AG20443 (cell line): ENCODE measurements around the gene TSPAN17.
A peak's percentile ranks its signal among the peaks of the same experiment; 100 is the strongest.

Experiments used
- DNase-seq: peaks from one replicate; pipeline ENCODE4 v3.0.0; 2012; ENCODE audit warnings: low spot score, mixed read lengths

Gene TSPAN17

DNA sequence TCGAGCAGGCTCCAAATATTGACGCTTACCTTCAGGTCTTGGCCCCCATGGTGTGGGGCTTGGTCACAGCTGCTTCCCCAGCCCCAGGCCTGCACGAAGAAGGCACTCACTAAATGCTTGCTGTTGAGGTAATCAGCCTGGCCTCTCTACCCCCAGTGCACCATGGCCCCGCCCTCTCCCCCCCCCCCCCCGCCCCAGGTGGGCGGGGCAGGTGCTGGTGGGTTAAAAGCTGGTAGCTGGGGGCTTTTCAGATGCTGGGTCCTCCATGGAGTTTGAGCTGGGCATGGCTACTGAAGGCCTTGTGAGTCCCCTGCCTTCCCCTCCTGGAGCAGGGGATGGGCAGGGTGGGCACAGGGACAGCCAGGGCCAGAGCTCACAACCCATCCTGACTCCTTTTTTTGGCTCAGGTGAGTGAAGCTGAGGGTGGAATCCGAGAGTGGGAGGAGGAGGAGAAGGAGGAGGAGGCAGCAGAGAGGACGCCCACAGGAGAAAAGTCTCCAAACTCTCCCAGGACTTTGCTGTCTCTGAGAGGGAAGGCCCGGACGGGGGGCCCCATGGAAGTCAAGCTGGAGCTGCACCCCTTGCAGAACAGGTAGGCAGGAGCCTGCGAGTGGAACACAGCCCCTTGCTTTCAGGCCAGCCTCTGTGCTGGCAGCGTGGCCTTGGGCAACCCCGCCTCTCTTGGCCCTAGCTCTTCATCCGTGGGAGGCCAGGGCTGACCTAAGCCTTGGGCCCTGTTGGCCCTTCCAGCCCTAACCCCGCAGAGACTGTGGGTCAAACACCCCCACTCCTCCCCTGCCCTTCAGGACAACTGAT, 4.4 kb upstream of the TSPAN17 start:
- DNase-seq = no peak

DNA sequence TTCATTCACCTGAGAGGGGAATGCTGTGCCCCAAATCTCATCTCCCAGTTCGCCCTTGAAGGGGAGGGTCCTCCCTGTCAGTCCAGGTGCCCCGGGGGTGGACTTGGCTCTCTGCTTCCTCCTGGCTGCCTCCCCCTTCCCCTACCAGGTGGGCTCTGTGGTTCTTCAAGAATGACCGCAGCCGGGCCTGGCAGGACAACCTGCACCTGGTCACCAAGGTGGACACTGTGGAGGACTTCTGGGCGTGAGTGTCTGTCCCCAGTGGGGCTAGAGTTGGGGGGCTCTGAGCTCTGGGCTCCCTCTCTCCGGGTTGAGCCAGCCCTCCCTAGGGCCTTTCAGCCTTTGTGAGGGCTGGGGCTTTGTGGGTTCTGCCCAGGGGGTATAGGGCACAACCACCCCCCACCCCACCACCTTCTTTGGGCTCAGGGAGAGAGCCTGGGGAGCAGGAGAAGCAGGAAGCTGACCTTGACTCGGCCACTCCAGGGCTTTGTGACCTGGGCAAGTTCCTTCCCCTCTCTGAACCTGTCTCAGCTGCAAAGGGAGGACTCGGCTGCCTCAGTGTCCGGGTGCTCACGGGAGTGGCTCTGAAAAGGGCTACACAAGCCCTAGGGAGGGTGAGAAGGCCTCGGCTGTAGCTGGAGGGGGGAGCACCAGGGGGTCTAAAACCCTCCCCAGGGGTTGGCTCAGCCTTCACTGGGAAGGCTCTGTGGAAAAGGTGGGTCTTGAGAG, 3.6 kb upstream of the TSPAN17 start:
- DNase-seq = no peak

DNA sequence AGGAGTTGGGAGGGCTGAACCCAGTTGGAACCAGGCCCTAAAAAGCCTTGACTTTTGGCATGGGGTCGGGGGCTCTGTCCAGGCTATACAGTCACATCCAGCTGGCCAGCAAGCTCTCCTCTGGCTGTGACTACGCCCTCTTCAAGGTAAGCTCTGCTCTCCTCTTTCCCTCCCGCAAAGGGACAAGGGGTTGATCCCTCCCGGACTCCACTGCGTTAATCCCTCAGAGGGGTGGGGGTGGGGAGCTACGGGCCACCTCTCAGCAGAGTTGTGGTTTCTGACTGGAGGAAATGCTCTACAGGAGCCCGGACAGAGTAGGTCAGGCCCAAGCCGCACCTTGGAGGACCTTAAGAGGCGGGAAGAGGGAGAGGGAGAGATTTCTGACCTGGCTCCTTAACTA, 3.0 kb upstream of the TSPAN17 start:
- no peak for DNase-seq

GRCh38 chr5:176644878-176645670, 2.2 kb upstream of the TSPAN17 start:
- no peak for DNase-seq

DNA sequence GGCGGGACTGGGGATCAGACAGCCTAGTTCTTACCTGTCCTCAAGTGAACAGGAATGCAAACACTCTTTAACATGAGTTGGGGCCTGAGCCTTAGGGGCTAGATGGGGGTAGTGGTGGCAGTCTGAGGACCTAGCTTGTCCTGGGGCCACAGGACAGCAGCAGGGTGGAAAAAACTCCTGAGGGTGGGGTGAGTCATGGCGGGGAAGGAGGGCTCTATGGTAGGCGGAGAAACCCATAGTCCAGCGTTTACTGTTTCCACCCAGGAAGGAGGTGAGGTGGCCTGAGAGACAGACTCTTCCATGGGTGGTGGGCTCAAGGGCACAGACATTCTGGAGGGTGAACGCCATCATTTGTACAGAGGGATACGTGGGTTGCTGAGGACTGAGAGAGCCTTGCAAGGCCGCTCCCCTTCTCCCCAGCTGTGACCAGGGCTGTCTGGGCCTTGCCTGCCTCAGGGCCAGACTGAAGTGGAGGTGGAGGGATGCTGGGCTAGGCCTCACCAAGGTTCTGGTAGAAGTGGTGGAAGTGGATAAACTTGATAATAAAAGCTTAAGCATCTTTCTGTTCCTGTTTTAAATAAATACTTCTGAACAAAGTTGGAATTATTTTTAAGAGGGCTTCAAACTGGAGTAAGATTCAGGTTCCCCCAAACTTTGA, 1.1 kb upstream of the TSPAN17 start:
- DNase-seq = no peak

DNA sequence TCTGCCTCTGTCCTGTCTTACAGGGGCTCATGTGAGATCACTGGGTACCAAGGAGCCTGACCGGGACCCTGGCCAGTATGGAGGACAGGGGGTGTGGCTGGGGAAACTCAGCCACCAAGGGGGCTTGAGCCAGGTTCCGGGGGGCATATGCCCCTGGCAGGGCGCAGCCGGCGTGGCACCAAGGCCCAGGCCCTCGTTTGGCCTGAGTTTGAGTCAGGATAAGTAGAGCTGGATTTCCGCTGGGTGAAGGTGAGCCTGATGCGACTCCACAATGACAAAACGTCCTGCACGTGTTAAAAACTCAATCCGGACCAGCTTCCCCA, 616 bp upstream of the TSPAN17 start:
- no peak for DNase-seq

GRCh38 chr5:176647843-176648473, 674 bp downstream of the TSPAN17 start:
- DNase-seq = peak; percentile 44

GRCh38 chr5:176648474-176649194, 1.4 kb downstream of the TSPAN17 start:
- DNase-seq = no peak

- no peak for DNase-seq
These were observed 3.1 kb downstream of the TSPAN17 start for GRCh38 chr5:176650354-176650884.

DNA sequence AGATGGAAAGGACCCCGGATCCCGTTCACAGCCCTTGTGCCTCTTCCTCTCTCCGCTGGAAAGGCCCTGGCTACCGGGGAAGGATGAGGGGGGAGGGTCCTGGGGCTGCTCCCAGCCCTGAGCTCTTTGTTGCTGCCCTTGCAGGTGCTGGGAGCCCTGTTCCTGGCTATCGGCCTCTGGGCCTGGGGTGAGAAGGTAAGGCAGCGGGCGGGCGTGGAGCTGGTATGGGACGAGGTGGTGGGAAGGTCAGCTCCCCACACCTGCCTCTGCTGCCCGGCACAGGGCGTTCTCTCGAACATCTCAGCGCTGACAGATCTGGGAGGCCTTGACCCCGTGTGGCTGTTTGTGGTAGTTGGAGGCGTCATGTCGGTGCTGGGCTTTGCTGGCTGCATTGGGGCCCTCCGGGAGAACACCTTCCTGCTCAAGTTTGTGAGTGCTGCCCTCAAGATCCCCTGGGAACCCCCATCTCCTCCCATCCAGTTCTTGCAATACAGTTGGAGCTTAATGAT, 4.2 kb downstream of the TSPAN17 start:
- no peak for DNase-seq

DNA sequence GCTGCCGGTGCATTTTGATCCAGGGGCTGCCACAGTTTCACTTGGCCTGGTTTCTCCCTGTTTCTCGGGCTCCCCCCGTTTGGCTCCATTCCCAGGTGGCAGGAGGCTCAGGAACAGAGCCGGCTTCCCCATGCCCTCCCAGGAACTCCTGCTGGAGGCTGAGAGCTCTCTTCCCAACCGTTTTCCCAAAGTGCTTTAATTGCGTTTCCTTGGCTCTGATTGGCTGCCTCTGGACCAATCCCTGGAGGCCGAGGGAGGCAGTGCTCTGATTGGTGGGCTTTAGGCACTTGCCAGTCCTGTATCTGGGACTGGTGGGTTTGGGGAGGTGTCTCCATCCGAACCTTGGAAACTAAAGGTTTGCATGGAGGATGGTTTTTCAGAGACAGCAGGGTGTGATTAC, 4.9 kb downstream of the TSPAN17 start:
- DNase-seq = peak; percentile 43

- no peak for DNase-seq
These were observed 6.4 kb downstream of the TSPAN17 start for GRCh38 chr5:176653401-176654385.

GRCh38 chr5:176654856-176655255, 7.6 kb downstream of the TSPAN17 start:
- no peak for DNase-seq

GRCh38 chr5:176656467-176656990, 9.2 kb downstream of the TSPAN17 start:
- no peak for DNase-seq

GRCh38 chr5:176658007-176658599, 10.8 kb downstream of the TSPAN17 start:
- peak; percentile 85 for DNase-seq

DNA sequence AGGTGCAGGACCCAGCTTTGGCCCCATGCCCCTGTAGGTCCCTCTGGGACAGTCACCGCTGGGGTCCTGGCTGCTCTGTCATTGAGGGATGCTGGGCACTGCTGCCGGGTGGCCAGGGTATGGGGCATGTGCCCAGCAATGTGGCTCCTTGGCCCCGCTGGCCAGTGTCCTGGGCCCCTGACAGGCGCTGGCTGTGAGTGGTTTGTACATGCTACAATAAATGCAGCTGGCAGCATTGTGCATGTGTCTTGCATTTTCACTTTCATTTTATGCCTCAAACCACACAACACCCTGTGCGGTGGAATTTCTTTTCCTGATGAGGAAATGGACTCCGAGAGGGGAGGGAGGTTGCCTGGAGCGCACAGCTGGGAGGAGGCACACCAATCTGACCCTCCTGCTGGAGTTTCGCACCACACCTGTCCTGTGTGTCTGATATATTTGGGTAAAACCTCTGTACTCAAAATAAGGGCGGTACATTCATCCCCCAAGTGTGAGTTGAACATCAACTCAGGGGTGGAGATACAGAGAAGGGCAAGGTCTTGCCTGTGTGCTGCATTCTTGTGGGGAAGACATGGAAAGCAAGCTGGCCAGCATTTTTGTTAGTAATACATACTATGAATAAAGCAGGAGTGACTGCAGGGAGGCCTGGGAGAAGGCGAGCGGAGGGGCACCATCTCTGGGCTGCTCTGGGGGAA, 11.7 kb downstream of the TSPAN17 start:
- DNase-seq = peak; percentile 41

- no peak for DNase-seq
These were observed 12.2 kb downstream of the TSPAN17 start for GRCh38 chr5:176659512-176659839.

DNA sequence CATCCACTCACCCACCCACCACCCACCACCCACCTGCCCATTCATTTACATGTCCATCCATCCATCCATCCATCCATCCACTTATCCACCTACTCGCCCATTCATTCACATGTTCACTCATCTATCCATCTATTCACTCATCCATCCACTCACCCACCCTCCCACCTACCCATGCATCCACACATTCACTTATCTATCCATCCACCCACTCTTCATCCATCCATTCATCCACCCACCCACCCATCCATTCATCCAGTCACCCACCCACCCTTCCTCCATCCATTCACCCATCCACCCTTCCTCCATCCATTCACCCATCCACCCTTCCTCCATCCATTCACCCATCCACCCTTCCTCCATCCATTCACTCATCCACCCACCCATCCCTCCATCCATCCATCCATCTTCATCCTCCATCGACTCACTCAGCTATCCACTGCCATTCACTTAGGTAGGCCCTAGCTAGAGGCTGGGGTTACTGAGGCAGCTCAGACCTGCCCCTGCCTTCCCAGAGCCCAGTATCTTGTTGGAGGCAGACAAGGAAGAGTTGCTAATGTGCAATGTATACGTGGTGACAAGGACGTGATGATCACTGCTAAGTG, 12.7 kb downstream of the TSPAN17 start:
- no peak for DNase-seq
